ENCODE results near the gene AHCYL1. TPM values are rescaled to one million over a fixed set of nuclear protein-coding genes. Genes with fewer than 3 reads are reported as not detected.

Gene AHCYL1
- total and polyA plus RNA-seq, 2 of the 8 experiments (the other 6 are each of a cell fraction or from before 2014, with no cell fraction given), result 64.5 to 95.9 TPM

DNA sequence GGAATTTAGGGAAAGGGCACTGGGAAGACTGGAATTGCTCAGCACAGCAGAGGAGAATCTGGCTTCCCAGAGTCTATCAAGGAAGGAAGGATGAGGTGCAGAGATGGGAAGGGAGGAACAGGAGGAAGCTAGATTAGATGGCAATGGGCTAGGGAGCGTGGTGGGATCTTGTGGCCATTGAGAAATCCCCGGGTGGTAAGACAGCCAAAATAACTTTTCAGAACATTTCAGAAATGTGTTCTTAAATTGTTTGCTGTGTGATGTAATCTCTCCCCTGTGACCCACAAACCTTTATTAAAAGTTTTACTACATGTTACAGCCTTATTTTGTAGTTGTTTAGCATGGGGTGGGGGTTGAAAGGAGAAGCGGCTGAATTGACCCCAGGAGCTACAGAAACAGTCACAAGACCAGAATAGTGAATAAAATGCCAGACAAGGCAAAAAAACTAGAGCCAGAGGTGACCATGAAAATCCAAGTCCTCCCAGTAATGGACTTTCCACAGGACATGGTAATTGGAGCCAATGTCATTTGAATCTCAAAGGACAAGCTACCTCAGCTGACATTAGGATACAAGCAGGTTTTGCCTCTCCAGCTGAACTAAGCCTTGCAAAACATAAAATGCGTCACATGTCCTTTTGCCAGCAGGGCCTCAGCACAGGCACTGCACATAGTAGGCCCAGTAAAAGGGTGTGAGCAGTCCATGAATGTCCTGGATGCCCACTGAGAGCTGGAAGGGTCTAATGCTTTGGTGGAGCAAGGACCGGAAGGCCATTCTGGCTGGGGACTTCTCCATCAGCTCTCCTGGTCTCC is 980 bp upstream of the AHCYL1 start (continued):
- TF ChIP-seq, protein P1, sequence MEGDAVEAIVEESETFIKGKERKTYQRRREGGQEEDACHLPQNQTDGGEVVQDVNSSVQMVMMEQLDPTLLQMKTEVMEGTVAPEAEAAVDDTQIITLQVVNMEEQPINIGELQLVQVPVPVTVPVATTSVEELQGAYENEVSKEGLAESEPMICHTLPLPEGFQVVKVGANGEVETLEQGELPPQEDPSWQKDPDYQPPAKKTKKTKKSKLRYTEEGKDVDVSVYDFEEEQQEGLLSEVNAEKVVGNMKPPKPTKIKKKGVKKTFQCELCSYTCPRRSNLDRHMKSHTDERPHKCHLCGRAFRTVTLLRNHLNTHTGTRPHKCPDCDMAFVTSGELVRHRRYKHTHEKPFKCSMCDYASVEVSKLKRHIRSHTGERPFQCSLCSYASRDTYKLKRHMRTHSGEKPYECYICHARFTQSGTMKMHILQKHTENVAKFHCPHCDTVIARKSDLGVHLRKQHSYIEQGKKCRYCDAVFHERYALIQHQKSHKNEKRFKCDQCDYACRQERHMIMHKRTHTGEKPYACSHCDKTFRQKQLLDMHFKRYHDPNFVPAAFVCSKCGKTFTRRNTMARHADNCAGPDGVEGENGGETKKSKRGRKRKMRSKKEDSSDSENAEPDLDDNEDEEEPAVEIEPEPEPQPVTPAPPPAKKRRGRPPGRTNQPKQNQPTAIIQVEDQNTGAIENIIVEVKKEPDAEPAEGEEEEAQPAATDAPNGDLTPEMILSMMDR (IDR thresholded peaks at IDR 0.05; ENCODE audit: control extremely low read depth in 1 of 3, insufficient read depth in 1 of 3, low read depth in 1 of 3, low read length in 3 of 3), result no peak
- TF ChIP-seq SUZ12 (IDR thresholded peaks at IDR 0.05; ENCODE audit: low read length), result no peak

Data from H1 (cell line).